Coronary artery (tissue), 2 donors: ENCODE data around the gene BTG4.

ENCODE experiments used
- DNase-seq: peaks from one replicate; pipeline ENCODE4 v3.0.0-alpha.2; 2017; ENCODE audit warnings: low spot score
- H3K27ac ChIP-seq, 2 donors: fragments of 200-600 bp; sonication (generic); one replicate each; pipeline ENCODE4 v1.5.1; 2016 to 2019
- H3K4me3 ChIP-seq: fragments of 200-600 bp; sonication (generic); 2 replicates; pipeline ENCODE4 v1.5.1; 2016; ENCODE audit warnings: mild to moderate bottlenecking, moderate library complexity
- TF ChIP-seq, protein P1 (sequence below): fragments of 200-600 bp; sonication (generic); IDR thresholded peaks from one replicate; pipeline ENCODE4 v1.5.1; 2019; ENCODE audit warnings: antibody characterized with exemption

BTG4 gene

DNA sequence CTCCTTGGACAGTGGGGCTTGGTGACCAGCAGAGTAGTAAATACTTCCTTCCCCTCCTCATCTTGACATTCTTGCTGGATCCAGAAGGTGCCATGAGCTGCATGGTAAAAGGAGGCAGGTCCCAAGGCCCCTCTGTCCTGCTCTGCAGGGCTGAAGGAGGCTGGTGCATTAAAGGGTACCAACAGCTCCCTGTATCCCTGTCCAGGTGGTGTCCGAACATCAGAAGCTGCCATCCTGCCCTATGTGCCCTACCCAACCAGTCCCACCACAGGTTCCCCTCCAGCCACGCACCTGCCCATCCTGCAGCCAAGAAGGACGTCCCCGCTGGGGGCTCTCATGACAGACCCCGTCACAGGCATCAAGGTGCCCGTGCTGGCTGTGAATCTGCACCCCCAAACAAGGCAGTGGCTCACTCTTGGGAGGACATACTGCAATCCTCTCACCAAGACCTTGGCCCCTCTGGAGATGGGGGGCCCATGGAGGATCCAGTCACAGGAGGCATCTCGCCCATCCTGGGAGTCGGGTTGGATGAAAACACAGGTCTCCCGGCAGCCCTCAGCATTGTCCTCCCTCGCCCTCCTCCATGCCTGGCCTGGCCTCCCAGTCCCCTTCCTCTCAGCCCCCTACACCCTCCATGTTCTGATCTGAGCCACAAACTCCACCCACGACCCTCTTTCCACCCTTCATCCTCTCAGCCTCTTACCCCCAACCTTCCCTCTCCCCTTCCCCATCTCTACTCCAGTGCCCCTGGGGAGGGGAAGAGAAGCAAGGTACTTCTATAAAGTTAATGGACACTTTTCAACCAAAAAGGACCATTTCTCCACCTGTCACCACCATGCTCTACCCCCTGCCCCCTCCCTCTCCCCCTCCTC lies 55.1 kb downstream of the BTG4 start:
- no peak overlapping the region for H3K27ac ChIP-seq
- TF ChIP-seq, protein P1, sequence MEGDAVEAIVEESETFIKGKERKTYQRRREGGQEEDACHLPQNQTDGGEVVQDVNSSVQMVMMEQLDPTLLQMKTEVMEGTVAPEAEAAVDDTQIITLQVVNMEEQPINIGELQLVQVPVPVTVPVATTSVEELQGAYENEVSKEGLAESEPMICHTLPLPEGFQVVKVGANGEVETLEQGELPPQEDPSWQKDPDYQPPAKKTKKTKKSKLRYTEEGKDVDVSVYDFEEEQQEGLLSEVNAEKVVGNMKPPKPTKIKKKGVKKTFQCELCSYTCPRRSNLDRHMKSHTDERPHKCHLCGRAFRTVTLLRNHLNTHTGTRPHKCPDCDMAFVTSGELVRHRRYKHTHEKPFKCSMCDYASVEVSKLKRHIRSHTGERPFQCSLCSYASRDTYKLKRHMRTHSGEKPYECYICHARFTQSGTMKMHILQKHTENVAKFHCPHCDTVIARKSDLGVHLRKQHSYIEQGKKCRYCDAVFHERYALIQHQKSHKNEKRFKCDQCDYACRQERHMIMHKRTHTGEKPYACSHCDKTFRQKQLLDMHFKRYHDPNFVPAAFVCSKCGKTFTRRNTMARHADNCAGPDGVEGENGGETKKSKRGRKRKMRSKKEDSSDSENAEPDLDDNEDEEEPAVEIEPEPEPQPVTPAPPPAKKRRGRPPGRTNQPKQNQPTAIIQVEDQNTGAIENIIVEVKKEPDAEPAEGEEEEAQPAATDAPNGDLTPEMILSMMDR = no peak
- DNase-seq = peak; percentile 53
- no peak overlapping the region for H3K4me3 ChIP-seq

DNA sequence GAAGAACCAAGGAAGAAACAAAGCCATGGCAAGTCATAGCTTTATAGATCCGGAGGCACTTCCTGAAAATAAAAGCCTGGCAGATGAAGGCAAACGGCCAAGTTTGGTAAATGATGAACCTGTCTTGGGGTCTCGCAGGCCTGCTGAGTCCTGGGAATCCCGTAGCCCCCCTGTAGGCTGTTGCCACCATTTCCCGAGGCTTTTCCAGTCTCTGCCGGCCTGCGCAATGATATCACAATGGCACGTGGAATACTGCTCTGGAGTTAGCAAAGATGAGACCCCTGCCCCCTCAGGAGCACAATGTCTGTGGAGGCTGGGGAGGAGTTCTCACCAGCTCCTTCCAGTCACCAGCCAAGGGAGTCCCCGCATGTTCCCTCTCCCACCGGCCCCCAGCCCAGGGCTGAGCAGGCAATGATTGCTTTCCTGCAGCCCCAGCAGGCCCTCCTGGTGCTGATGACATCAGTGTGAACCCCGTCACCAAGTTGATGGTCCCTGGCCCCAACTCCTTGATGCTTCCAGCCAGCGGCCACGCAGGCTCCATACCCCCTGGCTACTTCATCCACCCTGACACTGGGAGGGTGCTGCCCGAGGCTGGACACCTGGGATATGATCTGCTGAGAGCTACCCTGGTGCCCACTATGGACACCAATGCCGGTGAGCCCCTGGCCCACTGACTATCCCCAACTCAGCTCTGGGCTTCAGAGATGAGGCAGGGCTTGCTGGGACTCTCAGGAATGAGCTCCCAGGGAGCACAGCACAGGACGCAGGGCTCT lies 55.9 kb downstream of the BTG4 start:
- H3K27ac ChIP-seq = no peak overlapping the region
- no peak overlapping the region for H3K4me3 ChIP-seq
- TF ChIP-seq, protein P1 = no peak
- peak; percentile 54 for DNase-seq

DNA sequence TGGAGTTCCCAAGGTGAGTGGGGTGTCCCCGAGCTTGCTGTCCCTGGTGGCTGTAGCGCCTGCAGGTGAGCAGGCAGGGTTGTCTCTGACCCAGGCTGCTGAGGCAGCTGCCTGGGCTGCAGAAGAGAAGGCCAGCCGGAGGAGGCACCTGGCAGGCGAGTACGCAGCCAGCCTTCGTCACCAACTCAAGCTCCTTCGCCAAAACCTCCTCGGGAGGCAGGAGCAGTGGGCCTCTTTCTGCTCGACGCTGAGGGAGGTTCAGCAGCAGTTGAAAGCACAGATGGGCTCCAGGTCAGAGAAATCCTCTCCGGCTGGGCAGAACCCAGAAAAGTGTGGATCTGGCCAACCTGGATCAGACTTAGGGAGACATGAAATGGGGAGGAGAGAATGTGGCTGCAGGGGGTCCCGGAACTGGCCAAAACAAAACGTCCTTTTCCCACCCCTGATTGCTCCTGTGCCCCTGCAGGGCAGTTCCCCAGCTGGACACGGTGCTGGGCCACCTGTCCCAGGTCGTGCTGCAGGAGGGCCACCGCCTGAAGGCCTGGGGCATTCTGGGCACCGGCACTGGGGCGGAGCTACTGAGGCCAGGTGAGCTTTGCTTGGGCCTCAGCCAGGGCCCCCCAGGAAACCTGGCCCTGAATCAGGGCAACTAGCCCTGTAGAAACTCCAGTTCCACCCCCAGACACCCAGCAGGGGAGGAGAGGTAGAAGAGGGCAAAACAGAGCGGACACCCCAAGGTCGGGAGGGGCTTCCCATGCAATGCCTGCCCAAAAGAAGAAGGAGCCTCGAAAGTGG lies 56.7 kb downstream of the BTG4 start:
- Histone ChIP-seq H3K27ac (no peak overlapping the region), H3K4me3 (no peak overlapping the region)
- DNase-seq = peak; percentile 62
- TF ChIP-seq, protein P1 = no peak

DNA sequence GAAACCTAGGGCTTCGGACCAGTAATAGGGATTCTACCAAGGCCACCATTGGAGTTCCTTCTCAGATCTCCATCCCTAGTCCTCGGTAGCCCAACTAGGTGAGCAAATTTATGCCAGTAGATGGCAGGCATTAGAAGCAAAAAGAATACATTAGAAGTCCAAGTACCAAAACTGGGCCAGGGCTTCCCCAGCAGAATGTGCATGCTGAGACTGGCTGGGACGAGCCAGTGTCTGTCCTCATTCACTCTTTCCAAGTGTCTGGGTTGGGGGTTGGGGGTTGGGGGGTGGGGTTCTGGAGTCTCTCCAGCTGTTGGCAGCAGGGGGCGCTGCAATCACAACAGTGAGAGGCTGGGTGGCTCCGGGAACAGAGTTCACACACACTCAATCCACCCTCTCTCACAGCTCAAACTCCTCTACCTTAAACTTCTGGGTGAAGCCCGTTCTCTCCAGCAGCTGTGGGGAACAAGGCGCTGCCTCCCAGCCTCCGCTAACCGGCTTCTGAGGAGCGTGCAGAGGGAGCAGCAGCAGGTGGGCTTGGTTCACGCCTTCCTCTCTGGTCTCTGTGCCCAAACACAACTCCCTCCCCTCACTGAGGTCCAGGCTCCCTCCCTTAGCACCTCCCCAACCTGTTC lies 57.5 kb downstream of the BTG4 start:
- H3K27ac ChIP-seq = no peak overlapping the region

DNA sequence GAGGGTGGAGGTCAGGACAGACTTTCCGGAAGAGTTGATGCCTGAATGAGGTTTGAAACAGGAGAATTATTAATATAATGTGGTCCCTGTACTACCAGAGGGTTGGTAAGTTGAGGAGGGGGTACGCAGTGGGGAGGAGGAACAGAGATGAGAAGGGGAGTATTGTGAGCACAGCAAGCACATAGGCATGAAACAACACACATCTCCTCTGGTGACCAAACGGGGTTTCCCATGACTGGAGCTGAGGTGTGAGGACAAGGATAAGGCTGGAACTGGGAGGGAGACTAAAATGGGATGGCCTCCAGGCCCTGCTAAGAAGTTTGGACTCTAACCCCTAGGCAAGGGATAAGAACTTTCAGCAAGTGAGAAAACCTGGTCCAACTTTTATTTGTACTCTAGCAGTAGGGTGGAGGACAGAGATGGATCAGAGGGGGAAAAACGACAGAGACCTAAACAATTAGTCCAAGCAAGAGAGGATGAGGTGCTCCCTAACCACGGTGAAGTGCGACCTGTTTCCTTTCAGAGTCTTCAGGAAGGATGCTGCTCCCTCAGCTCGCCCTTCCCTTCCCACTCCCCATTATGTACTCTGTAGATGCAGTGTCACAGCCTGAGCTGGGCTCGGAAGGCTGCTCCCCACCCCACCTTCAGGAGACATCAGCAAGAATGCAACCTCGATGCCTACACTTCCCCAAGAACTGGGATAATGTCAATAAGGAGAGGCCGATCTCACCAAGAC lies 59.2 kb downstream of the BTG4 start:
- Histone ChIP-seq H3K4me3 (no peak overlapping the region), H3K27ac (no peak overlapping the region)
- DNase-seq = no peak
- TF ChIP-seq, protein P1 = no peak

More for the DNA sequence above, 57.5 kb downstream of the BTG4 start:
- TF ChIP-seq, protein P1 = no peak
- DNase-seq = no peak
- no peak overlapping the region for H3K4me3 ChIP-seq

DNA sequence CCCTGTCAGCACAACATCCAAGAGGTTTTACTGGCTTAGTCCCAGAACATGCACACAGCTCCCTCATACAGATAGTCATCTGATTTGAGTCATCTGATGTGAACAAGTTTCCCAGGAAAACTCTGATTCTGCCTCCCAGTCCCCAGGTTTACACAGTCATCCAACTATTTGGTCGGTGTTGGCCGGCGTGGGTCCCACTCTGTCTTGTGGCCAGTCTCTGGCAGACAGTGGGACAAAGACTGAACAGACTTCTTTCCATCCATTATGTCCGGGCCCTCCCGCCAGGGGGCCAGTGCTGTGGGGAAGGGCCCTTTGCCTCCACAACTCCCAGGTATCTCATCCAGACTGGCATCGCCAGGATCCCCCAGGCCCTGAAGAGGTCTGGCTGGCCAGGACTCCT lies 60.0 kb downstream of the BTG4 start:
- Histone ChIP-seq H3K4me3 (no peak overlapping the region), H3K27ac (no peak overlapping the region)
- no peak for DNase-seq
- TF ChIP-seq, protein P1 = no peak
